Measurements from ENCODE around the gene SYNGAP1. TPM values are rescaled to one million over a fixed set of nuclear protein-coding genes. Genes with fewer than 3 reads are reported as not detected.

SYNGAP1 gene
- total RNA-seq, 2 experiments from 2014 or later, result 43.6 to 45.6 TPM

DNA sequence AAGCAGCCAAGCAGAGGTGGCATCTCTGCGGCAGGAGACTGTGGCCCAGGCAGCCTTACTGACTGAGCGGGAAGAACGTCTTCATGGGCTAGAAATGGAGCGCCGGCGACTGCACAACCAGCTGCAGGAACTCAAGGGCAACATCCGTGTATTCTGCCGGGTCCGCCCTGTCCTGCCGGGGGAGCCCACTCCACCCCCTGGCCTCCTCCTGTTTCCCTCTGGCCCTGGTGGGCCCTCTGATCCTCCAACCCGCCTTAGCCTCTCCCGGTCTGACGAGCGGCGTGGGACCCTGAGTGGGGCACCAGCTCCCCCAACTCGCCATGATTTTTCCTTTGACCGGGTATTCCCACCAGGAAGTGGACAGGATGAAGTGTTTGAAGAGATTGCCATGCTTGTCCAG lies 15.0 kb upstream of the SYNGAP1 start:
- no peak overlapping the region for H3K4me3 Mint-ChIP-seq
- H3K27me3 Mint-ChIP-seq, result no peaks in the 10 kb centered on the region
- CTCF ChIA-PET, result no interaction called here
- H3K4me1 Mint-ChIP-seq, result peaks cover 7% of the 10 kb centered on the region
- no peaks in the 10 kb centered on the region for H3K9me3 Mint-ChIP-seq (ENCODE audit: low read depth)
- DNase-seq (no peak), ATAC-seq (no peak)
- intact Hi-C loops (cut with DNase I, micrococcal nuclease), result no loop called here
- peaks cover 61% of the 10 kb centered on the region for H3K36me3 Mint-ChIP-seq (ENCODE audit: low read depth)
- no peak overlapping the region for H3K27ac Mint-ChIP-seq
- POLR2A ChIA-PET, result interaction anchor here (0.7 to 1.0 kb wide), 2 partner anchors 13 to 471 kb away, joined by 3 to 5 read pairs; partner anchors contain the start of gene KIFC1

DNA sequence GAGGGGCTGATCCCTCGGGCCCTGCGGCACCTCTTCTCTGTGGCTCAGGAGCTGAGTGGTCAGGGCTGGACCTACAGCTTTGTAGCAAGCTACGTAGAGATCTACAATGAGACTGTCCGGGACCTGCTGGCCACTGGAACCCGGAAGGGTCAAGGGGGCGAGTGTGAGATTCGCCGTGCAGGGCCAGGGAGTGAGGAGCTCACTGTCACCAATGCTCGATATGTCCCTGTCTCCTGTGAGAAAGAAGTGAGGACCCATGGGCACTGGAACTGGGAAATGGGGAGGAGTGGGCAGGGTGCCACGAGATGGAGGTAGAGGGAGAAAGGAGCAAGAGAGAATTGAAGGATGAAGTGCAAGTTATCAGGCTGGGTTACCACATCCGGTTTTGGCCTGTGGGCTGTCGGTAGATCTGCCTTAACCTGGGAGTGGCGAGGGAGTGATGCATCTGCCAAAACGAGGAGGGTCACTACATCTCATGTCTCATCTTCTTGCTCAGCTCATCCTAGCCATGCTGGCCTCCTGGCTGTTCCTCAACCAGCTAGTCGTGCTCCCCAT lies 14.4 kb upstream of the SYNGAP1 start:
- H3K27me3 Mint-ChIP-seq, result no peaks in the 10 kb centered on the region
- no peak for ATAC-seq
- no peak for DNase-seq
- H3K9me3 Mint-ChIP-seq (ENCODE audit: low read depth), result no peaks in the 10 kb centered on the region
- H3K4me1 Mint-ChIP-seq, result peaks cover 10% of the 10 kb centered on the region
- peaks cover 55% of the 10 kb centered on the region for H3K36me3 Mint-ChIP-seq (ENCODE audit: low read depth)
- no peak overlapping the region for H3K4me3 Mint-ChIP-seq
- intact Hi-C loops (cut with DNase I, micrococcal nuclease), result no loop called here
- POLR2A ChIA-PET, result interaction anchor here (0.6 to 1.0 kb wide), 3 partner anchors 14 to 470 kb away, joined by 3 to 5 read pairs (median 3); partner anchors contain the start of gene KIFC1
- no peak overlapping the region for H3K27ac Mint-ChIP-seq
- CTCF ChIA-PET, result no interaction called here

DNA sequence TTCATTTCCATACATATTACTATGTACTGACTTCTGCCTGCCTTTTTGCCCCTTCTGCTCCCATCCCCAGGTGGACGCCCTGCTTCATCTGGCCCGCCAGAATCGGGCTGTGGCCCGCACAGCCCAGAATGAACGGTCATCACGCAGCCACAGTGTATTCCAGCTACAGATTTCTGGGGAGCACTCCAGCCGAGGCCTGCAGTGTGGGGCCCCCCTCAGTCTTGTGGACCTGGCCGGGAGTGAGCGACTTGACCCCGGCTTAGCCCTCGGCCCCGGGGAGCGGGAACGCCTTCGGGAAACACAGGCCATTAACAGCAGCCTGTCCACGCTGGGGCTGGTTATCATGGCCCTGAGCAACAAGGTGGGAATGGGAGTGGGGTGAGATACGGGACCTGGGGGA lies 13.7 kb upstream of the SYNGAP1 start:
- Mint-ChIP-seq H3K9me3 (ENCODE audit: low read depth) (no peaks in the 10 kb centered on the region), H3K27ac (no peak overlapping the region), H3K4me3 (no peak overlapping the region), H3K36me3 (ENCODE audit: low read depth) (peaks cover 55% of the 10 kb centered on the region), H3K4me1 (peaks cover 10% of the 10 kb centered on the region), H3K27me3 (no peaks in the 10 kb centered on the region)
- intact Hi-C loops (cut with DNase I, micrococcal nuclease), result no loop called here
- CTCF ChIA-PET, result no interaction called here
- no peak for ATAC-seq
- DNase-seq, result no peak
- POLR2A ChIA-PET, result interaction anchor here (0.6 kb wide), 1 partner anchor 178 kb away, joined by 3 read pairs; no protein-coding TSS in a partner anchor

DNA sequence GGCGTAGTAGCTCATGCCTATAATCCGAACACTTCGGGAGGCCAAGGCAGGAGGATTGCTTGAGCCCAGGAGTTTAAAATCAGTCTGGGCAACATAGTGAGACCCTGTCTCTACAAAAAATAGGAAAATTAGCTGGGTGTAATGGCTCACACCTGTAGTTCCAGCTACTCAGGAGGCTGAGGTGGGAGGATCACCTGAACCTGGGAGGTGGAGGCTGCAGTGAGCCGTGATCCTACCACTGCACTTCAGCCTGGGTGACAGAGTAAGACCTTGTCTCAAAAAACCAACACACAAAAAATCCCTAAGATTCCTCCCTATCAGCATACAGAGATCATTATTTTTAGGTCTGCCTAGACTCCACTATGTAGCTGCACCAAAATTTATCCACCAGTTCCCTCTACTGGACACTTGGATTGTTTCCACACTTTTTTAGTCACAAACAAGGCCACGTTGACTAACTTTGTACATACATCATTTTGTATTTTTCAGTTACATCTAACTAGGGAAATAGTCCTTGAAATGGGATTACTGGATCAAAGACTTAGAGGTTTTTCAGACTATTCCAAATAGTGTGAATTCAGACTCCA lies 12.6 kb upstream of the SYNGAP1 start:
- DNase-seq, result no peak
- Mint-ChIP-seq H3K9me3 (ENCODE audit: low read depth) (no peaks in the 10 kb centered on the region), H3K36me3 (ENCODE audit: low read depth) (peaks cover 52% of the 10 kb centered on the region), H3K27me3 (no peaks in the 10 kb centered on the region), H3K4me3 (no peak overlapping the region), H3K4me1 (peaks cover 15% of the 10 kb centered on the region), H3K27ac (no peak overlapping the region)
- POLR2A ChIA-PET, result interaction anchor here (0.7 to 1.2 kb wide), 3 partner anchors 15 to 115 kb away, joined by 3 to 5 read pairs (median 4); partner anchors contain the start of gene KIFC1
- intact Hi-C loops (cut with DNase I, micrococcal nuclease), result no loop called here
- no peak for ATAC-seq
- CTCF ChIA-PET, result interaction anchor here (1.2 to 1.3 kb wide), 2 partner anchors 11 to 198 kb away, joined by 3 to 5 read pairs; no protein-coding TSS in a partner anchor

DNA sequence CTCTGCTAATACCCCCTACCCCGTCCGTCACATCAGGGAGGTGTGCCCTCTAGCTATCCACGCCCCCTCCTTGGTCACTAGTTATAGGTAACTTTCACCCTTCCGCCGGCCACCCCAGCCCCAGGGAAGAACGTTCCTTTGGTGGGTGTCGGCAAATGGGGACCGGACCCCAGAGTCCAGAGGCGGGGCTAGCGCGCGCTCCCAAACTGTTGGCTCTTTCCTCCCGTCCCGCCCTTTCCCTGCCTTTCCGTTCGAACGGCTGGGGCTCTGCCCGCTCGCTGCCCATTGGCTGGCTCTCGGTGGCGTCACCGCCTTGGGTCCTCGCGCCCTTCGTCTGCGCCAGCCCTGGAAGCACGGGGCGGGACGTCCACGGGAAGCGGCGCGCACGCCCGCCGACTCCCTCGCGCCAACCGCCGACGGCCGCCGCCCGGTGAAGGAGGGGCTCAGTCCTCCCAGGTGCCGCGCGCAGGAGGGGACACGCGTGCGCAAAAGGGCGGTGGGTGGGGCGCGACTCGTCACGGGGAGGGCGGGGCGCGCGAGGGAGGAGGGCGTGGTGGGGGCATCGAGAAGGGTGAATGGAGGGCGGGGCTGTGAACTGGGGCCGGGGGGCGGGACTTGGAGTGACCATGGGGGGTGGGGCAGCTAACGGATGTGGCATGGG lies 9.7 kb upstream of the SYNGAP1 start:
- H3K27ac Mint-ChIP-seq, result peak overlapping the region; percentile 96
- intact Hi-C loops (cut with DNase I, micrococcal nuclease), result loop anchor here (1.0 to 10.0 kb wide), 21 partner anchors 8 to 1215 kb away; partner anchors contain the start of genes CUTA (in 2 of the 2), KIFC1 (in 2 of the 2), RXRB (in 2 of the 2) and SLC39A7 (in 2 of the 2)
- no peaks in the 10 kb centered on the region for H3K27me3 Mint-ChIP-seq
- ATAC-seq, result peak; percentile 88
- H3K36me3 Mint-ChIP-seq (ENCODE audit: low read depth), result peaks cover 47% of the 10 kb centered on the region
- DNase-seq, result peak; percentile 98
- peak overlapping the region; percentile 80 for H3K4me3 Mint-ChIP-seq
- no peaks in the 10 kb centered on the region for H3K9me3 Mint-ChIP-seq (ENCODE audit: low read depth)
- CTCF ChIA-PET, result interaction anchor here (1.1 kb wide), 1 partner anchor 19 kb away, joined by 3 read pairs; no protein-coding TSS in a partner anchor
- H3K4me1 Mint-ChIP-seq, result peaks cover 31% of the 10 kb centered on the region
- POLR2A ChIA-PET, result interaction anchor here (1.4 kb wide), 1 partner anchor 18 kb away, joined by 4 read pairs; the partner anchor contains the start of gene KIFC1

DNA sequence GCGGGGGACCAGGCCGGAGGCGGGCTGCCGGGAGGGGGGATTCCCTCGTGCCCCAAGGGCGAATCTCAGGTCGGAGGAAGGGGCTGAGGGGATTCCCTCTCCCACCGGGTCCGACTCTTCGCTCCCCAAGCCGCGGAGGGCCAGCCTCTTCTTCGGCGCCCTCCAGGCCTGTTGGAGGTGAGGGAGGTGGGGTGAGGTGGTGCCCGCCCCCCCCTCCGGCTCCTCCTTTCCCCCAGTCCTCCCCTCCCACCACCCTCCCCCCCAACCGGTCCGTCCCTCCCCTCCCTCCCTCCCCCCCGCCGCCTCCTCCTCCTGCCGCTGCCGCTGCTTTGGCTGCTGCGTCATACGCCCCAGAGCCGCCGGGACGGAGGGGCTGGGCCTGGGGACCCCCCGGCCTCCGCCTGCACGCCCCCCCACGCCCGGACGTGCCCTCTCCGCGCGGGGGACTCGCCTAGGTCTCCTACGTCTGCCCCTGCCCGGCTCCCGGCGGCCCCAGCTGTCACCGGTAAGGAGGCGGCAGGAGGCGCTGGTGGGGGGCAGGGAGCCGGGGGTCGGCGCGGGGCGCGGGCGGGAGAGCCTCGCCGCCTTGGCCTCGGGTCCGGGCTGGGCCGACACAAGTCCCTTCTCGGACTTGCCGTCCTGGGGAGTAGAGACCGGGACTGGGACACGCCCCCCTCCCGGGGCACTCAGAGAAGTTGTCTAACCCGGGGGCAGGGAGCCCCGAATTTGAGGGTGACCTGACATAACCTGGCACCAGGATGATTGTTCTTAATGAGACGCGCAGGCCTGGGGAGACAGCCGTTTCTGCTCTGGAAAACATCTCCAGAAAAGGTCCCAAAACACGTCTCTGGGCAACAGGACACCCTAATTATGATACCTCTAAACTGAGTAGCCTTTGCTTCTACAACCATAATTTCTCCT lies 8.9 kb upstream of the SYNGAP1 start, which contains the start of gene PHF1:
PHF1 (plus strand) TSS at position 304 of the 921 bp plus-strand sequence. CDS start 1,250 bp downstream, outside the sequence.
- peak within 1 kb of the TSS; percentile 96 for H3K27ac Mint-ChIP-seq
- H3K9me3 Mint-ChIP-seq (ENCODE audit: low read depth), result no peaks in the 10 kb centered on the region
- peak; percentile 55 for ATAC-seq
- peak; percentile 89 for DNase-seq
- H3K27me3 Mint-ChIP-seq, result no peaks in the 10 kb centered on the region
- H3K4me1 Mint-ChIP-seq, result peaks cover 39% of the 10 kb centered on the region
- peak within 1 kb of the TSS; percentile 80 for H3K4me3 Mint-ChIP-seq
- ChIA-PET CTCF (interaction anchor here (0.5 to 1.1 kb wide), 2 partner anchors 20 to 34 kb away, joined by 3 read pairs; no protein-coding TSS in a partner anchor), POLR2A (interaction anchor here (1.4 kb wide), 1 partner anchor 19 kb away, joined by 4 read pairs; the partner anchor contains the start of gene KIFC1)
- peaks cover 47% of the 10 kb centered on the region for H3K36me3 Mint-ChIP-seq (ENCODE audit: low read depth)
- intact Hi-C loops (cut with DNase I, micrococcal nuclease), result loop anchor here (1.0 to 10.0 kb wide), 21 partner anchors 7 to 1216 kb away; partner anchors contain the start of genes CUTA (in 2 of the 2), KIFC1 (in 2 of the 2), RXRB (in 2 of the 2) and SLC39A7 (in 2 of the 2)

DNA sequence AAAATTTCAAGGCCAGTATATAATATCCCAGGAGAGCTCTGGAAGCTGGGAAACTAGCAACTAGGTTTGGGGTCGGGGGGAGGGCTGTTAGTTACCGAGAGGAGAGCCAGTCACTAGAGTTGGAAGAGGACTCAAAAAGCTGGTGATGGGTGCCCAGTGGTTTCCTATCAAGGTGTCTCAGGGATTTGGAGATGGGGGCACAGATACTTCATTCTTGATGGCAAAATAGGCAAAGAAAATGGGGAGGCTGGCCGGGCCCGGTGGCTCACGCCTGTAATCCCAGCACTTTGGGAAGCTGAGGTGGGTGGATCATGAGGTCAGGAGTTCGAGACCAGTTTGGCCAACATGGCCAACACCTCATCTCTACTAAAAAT lies 8.2 kb upstream of the SYNGAP1 start:
- POLR2A ChIA-PET, result no interaction called here
- CTCF ChIA-PET, result interaction anchor here (0.5 kb wide), 1 partner anchor 34 kb away, joined by 3 read pairs; no protein-coding TSS in a partner anchor
- Mint-ChIP-seq H3K9me3 (ENCODE audit: low read depth) (no peaks in the 10 kb centered on the region), H3K4me1 (peaks cover 45% of the 10 kb centered on the region), H3K4me3 (peak overlapping the region; percentile 75), H3K27ac (peak overlapping the region; percentile 80), H3K27me3 (no peaks in the 10 kb centered on the region), H3K36me3 (ENCODE audit: low read depth) (peaks cover 47% of the 10 kb centered on the region)
- ATAC-seq, result no peak
- intact Hi-C loops (cut with DNase I, micrococcal nuclease), result loop anchor here (2.0 to 10.0 kb wide), 9 partner anchors 15 to 1217 kb away; partner anchors contain the start of genes GPSM3 (in 1 of the 2), HSD17B8 (in 1 of the 2), LEMD2 (in 1 of the 2) and NUDT3 (in 1 of the 2)
- DNase-seq, result no peak

DNA sequence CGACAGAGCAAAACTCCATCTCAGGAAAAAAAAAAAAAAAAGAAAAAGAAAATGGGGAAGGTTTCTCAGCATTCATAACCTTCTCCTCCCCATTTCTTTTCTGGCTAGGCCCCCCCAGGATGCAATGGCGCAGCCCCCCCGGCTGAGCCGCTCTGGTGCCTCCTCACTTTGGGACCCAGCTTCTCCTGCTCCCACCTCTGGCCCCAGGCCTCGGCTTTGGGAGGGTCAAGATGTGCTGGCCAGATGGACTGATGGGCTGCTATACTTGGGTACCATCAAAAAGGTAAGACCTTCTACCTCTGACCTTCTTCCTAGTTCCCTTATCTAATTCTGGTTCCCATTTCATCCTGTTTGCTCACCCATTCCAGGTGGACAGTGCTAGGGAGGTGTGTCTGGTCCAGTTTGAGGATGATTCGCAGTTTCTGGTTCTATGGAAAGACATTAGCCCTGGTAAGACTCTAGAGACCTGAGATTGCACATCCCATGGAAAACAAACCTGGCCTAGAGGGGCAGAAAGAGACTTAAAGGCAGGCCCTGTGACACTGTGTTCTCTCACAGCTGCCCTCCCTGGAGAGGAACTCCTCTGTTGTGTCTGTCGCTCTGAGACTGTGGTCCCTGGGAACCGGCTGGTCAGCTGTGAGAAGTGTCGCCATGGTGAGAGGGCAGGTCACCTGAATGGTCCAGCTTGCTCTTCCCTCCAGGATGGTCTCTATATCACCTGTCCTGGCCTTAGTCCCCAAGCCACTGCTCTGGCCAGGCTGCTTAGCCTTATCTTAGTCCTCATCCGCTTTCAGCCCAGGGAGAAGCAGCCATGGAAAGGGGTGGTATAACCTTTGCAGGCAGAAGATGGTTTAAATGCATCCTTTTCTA lies 7.5 kb upstream of the SYNGAP1 start:
- intact Hi-C loops (cut with DNase I, micrococcal nuclease), result loop anchor here (5.0 to 10.0 kb wide), 4 partner anchors 208 to 1218 kb away; partner anchors contain the start of genes GPSM3 (in 1 of the 2), HSD17B8 (in 1 of the 2), PBX2 (in 1 of the 2) and PSMB8 (in 1 of the 2)
- H3K9me3 Mint-ChIP-seq (ENCODE audit: low read depth), result no peaks in the 10 kb centered on the region
- DNase-seq, result no peak
- H3K4me3 Mint-ChIP-seq, result peak overlapping the region; percentile 75
- ChIA-PET CTCF (no interaction called here), POLR2A (no interaction called here)
- ATAC-seq, result no peak
- H3K4me1 Mint-ChIP-seq, result peaks cover 47% of the 10 kb centered on the region
- H3K27ac Mint-ChIP-seq, result peak overlapping the region; percentile 40
- peaks cover 48% of the 10 kb centered on the region for H3K36me3 Mint-ChIP-seq (ENCODE audit: low read depth)
- no peaks in the 10 kb centered on the region for H3K27me3 Mint-ChIP-seq

DNA sequence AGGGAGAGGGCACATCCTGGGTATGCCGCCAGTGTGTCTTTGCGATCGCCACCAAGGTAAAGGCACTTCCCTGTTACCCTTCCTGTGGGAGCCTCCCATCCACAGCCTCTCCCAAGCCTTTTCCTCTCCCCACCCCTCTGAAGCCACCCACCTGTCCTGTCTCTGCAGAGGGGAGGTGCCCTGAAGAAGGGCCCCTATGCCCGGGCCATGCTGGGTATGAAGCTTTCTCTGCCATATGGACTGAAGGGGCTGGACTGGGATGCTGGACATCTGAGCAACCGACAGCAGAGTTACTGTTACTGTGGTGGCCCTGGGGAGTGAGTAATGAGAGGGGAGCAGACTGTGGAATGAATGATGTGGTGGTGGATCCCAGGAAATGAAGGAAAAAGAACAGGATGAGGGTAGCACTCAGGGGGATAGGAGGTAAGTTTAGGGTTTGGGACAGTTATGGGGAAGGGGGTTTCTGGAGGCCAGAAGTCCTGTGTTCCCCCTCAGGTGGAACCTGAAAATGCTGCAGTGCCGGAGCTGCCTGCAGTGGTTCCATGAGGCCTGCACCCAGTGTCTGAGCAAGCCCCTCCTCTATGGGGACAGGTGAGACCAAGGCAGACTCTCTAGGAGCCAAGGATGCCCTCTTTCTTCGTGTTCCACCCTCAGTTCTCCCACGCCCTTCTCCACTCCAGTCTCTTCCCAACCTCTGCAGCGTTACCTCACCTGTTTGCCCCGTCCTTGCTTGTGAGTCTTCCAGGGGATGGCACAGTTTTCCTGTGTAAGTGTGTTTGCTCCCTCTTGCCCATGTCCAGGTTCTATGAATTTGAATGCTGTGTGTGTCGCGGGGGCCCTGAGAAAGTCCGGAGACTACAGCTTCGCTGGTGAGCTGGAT lies 6.4 kb upstream of the SYNGAP1 start:
- ATAC-seq, result no peak
- H3K36me3 Mint-ChIP-seq (ENCODE audit: low read depth), result peaks cover 46% of the 10 kb centered on the region
- H3K27ac Mint-ChIP-seq, result peak overlapping the region; percentile 38
- POLR2A ChIA-PET, result no interaction called here
- CTCF ChIA-PET, result interaction anchor here (0.6 to 1.7 kb wide), 3 partner anchors 13 to 150 kb away, joined by 4 to 5 read pairs (median 5); no protein-coding TSS in a partner anchor
- peaks cover 50% of the 10 kb centered on the region for H3K4me1 Mint-ChIP-seq
- no peaks in the 10 kb centered on the region for H3K9me3 Mint-ChIP-seq (ENCODE audit: low read depth)
- H3K4me3 Mint-ChIP-seq, result no peak overlapping the region
- intact Hi-C loops (cut with DNase I, micrococcal nuclease), result loop anchor here (5.0 to 10.0 kb wide), 4 partner anchors 209 to 1219 kb away; partner anchors contain the start of genes GPSM3 (in 1 of the 2), HSD17B8 (in 1 of the 2), PBX2 (in 1 of the 2) and PSMB8 (in 1 of the 2)
- DNase-seq, result no peak
- H3K27me3 Mint-ChIP-seq, result no peaks in the 10 kb centered on the region

All from activated CD4-positive, alpha-beta T cell treated with anti-CD3 and anti-CD28 coated beads for 36 hours (primary cell).